ENCODE measurements around the gene CALHM1.

The CALHM1 gene

GRCh38 chr10:103416436-103417147 is 42.1 kb downstream of the CALHM1 start:
- FAIRE-seq (peak; percentile 58), DNase-seq (ENCODE audit: insufficient read length) (no peak)
- no peak for TF ChIP-seq TAF1 (IDR thresholded peaks at IDR 0.05; ENCODE audit: borderline replicate concordance, low read depth, low read length)
- no peak for TF ChIP-seq POLR2AphosphoS5 (IDR thresholded peaks at IDR 0.05; ENCODE audit: low read depth, low read length)
- TF ChIP-seq POLR2A (IDR thresholded peaks at IDR 0.05; ENCODE audit: low read depth, low read length) = no peak

- FAIRE-seq = no peak
- DNase-seq (ENCODE audit: insufficient read length) = no peak
- TF ChIP-seq TAF1 (IDR thresholded peaks at IDR 0.05; ENCODE audit: borderline replicate concordance, low read depth, low read length) = no peak
- no peak for TF ChIP-seq POLR2AphosphoS5 (IDR thresholded peaks at IDR 0.05; ENCODE audit: low read depth, low read length)
- TF ChIP-seq POLR2A (IDR thresholded peaks at IDR 0.05; ENCODE audit: low read depth, low read length) = no peak
Measured at GRCh38 chr10:103415581-103415980, 43.1 kb downstream of the CALHM1 start.

- TF ChIP-seq TAF1 (IDR thresholded peaks at IDR 0.05; ENCODE audit: borderline replicate concordance, low read depth, low read length) (no peak), POLR2AphosphoS5 (IDR thresholded peaks at IDR 0.05; ENCODE audit: low read depth, low read length) (no peak), POLR2A (IDR thresholded peaks at IDR 0.05; ENCODE audit: low read depth, low read length) (no peak)
- DNase-seq (ENCODE audit: insufficient read length) = no peak
- no peak for FAIRE-seq
Measured at GRCh38 chr10:103413564-103413963, 45.1 kb downstream of the CALHM1 start.
